Breast epithelium (tissue), 3 donors: ENCODE data around the gene ENDOD1.

ENCODE experiments used
- CTCF ChIP-seq, 3 donors: fragments of 450-650 bp; IDR thresholded peaks; one replicate each; pipeline ENCODE4 v1.5.1; 2016 to 2017; ENCODE audit warnings: antibody characterized with exemption in 3 of 3, mild to moderate bottlenecking in 3 of 3, moderate library complexity in 3 of 3
- POLR2A ChIP-seq: fragments of 450-650 bp; IDR thresholded peaks from one replicate; pipeline ENCODE4 v1.6.1; 2016; ENCODE audit warnings: antibody characterized with exemption, mild to moderate bottlenecking, moderate library complexity
- POLR2AphosphoS5 ChIP-seq, 3 donors: sonication (generic); formaldehyde crosslinking; IDR thresholded peaks; one replicate each; pipeline ENCODE4 v1.6.1; 2017; ENCODE audit warnings: antibody characterized with exemption in 3 of 3

- TF ChIP-seq POLR2A (no peak), CTCF (IDR thresholded peaks at IDR 0.05) (no peak), POLR2AphosphoS5 (IDR thresholded peaks at IDR 0.05) (no peak)
Observed at GRCh38 chr11:95161248-95161647, 71.6 kb downstream of the ENDOD1 start.
